GM12873 (cell line): ENCODE data around the gene SMYD3.

Source experiments
- TF ChIP-seq, protein P1 (sequence below): IDR thresholded peaks from 2 replicates; pipeline ENCODE4 v1.5.1; 2012; ENCODE audit warnings: low read depth, mild to moderate bottlenecking, moderate library complexity, low read length, control low read depth; ENCODE audit not compliant: insufficient read depth; ENCODE audit errors: missing control alignments

The SMYD3 gene

DNA sequence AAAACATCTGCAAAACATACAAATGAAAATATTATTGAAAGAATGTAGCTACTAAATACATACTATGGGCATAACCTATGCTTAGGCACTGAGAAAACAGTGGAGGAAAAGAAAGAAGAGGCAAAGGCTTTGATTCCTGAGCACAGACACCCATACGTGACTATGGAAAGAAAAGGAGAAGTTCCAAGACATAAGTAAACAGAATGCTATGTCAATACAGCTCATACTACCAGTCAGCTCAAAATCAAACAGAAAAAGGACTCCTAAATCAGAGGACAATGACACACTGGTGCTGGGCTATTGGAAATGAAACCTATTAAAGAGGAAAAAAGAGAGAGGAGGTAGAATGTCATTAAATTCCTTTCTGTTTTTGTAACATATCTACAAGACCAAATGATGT is 225.4 kb downstream of the SMYD3 start:
- TF ChIP-seq, protein P1, sequence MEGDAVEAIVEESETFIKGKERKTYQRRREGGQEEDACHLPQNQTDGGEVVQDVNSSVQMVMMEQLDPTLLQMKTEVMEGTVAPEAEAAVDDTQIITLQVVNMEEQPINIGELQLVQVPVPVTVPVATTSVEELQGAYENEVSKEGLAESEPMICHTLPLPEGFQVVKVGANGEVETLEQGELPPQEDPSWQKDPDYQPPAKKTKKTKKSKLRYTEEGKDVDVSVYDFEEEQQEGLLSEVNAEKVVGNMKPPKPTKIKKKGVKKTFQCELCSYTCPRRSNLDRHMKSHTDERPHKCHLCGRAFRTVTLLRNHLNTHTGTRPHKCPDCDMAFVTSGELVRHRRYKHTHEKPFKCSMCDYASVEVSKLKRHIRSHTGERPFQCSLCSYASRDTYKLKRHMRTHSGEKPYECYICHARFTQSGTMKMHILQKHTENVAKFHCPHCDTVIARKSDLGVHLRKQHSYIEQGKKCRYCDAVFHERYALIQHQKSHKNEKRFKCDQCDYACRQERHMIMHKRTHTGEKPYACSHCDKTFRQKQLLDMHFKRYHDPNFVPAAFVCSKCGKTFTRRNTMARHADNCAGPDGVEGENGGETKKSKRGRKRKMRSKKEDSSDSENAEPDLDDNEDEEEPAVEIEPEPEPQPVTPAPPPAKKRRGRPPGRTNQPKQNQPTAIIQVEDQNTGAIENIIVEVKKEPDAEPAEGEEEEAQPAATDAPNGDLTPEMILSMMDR: no peak

DNA sequence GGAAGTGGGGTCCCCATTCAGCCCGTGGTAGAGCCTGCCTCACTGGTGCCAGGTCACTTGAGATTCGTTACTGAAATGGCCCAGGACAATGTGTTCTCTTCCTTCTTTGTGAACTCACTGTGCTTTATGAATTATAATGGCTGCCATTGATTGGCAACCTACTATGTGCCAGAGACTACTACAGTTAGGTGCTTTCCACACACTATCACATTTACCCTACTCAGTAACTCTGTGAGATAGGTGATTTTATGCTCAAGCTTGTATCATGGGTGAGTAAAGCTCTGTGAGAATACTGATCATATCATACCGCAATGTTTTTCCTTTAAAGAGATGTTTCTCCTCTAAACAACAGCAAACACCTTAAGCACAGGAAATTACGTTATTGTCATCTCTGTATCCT is 225.9 kb downstream of the SMYD3 start:
- TF ChIP-seq, protein P1: no peak

DNA sequence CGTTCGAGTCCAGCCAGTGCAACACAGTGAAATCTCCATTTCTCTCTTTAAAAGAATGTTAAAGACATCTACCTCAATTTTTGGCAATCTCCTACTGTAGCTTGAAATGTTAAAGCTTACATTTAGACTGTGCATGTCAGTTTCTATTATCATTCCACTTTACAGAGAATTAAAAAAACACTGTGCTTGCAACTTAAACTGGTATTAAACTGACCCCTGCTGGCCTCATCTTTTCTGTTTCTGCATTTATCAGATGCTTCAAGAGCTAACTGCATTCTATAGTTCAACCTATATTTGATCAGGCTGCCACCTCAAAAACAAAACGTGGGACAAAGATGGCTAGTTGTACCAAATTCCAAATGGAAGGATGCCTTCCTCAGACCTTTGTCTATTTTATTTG is 226.5 kb downstream of the SMYD3 start:
- TF ChIP-seq, protein P1: no peak

DNA sequence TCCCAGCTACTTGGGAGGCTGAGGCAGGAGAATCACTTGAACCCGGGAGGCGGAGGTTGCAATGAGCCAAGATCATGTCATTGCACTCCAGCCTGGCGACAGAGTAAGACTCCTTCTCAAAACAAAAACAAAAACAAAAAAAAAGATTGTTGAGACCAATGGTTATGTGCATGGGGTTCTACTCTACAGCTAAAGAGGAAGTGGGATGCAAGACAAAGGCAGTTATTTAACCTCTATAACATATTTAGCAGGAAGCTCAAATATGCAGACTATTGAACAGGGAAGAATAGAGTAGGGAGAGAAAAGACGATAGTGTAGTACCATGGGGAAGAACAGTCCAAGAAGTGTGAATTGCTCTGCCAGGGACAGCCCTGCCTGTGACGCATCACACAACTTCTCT is 227.7 kb downstream of the SMYD3 start:
- TF ChIP-seq, protein P1: no peak

DNA sequence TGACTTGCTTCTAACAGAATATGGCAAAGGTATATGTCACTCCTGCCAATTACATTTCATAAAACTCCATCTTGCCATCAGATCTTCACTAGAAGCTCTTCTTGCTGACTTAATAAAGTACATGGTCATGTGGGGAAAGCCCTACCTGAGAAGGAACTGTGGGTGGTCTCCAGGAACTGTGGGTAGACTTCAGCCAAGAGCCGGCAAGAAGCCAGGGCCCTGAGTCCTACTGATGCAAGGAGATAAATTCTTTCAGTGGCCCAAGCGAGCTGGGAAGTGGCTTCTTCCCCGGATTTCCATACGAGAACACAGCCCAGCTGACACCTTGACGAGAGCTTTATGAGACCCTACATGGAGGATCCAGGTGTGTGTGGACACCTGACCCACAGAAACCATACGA is 228.7 kb downstream of the SMYD3 start:
- TF ChIP-seq, protein P1: no peak

DNA sequence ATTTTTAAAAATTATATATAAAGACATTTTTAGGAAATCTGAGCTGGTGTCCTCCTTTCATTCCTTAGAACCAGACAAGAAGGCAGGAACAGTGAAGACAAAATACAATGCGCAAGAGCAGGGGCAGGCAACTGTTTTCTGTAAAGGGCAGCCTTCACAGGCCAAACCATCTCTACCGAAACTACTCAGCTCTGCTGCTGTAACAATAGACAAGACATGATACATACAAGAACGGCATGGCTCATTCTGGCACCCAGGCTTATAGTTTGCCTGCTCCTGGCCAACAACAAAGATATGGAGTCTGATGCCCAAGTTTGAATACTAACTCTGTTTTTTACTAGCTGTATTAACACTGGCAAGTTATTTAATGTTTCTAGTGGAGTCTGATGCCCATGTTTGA is 232.0 kb downstream of the SMYD3 start:
- TF ChIP-seq, protein P1: no peak

DNA sequence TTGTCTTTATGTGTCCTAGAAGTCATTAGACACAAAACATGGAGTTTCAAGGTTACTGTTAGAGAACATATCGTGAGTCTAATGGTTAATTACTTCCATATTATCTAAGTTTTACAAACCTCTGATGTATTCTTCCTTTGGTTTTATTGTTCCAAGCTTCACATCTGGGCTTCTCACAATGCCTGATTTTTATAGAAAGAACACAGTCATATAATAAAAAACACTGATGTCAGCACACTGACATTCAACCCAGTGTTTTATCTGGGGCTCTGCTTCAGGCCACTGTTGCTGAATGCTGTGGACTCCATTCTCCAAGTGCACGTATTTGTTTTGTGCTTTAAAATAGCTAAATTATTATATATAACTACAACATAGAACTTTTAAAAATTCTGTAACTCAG is 232.9 kb downstream of the SMYD3 start:
- TF ChIP-seq, protein P1: no peak
